Spleen (tissue), 11 donors: ENCODE measurements around the gene PRSS21. TPM values are rescaled to one million over a fixed set of nuclear protein-coding genes. Genes with fewer than 3 reads are reported as not detected.

Source experiments
- DNase-seq: peaks from one replicate; pipeline ENCODE4 v3.0.0-alpha.2; 2020
- H3K27ac ChIP-seq, 8 donors: fragments of 200-600 bp; sonication (generic) in 7 of 8; 1 replicate in 4 of 8; 2 replicates in 4 of 8; pipeline versions ENCODE4 v1.5.0 to v1.8.0; 2016 to 2021; ENCODE audit warnings: inconsistent platforms in 4 of 8, mild to moderate bottlenecking in 4 of 8, moderate library complexity in 1 of 8
- H3K27me3 ChIP-seq, 7 donors: fragments of 200-600 bp; sonication (generic) in 6 of 7; replicated peaks in 1 of 7; 1 replicate in 4 of 7; 2 replicates in 3 of 7; pipeline versions ENCODE4 v1.5.0 to v1.8.0; 2016 to 2021; ENCODE audit warnings: inconsistent platforms in 3 of 7, mild to moderate bottlenecking in 1 of 7
- H3K36me3 ChIP-seq, 6 donors: fragments of 200-600 bp; sonication (generic) in 5 of 6; 1 replicate in 4 of 6; 2 replicates in 2 of 6; pipeline versions ENCODE4 v1.5.0 to v1.8.0; 2016 to 2021; ENCODE audit warnings: inconsistent platforms in 2 of 6
- H3K4me1 ChIP-seq, 6 donors: fragments of 200-600 bp; sonication (generic) in 5 of 6; 1 replicate in 3 of 6; 2 replicates in 3 of 6; pipeline versions ENCODE4 v1.5.0 to v1.8.0; 2016 to 2021; ENCODE audit warnings: inconsistent platforms in 3 of 6
- H3K4me3 ChIP-seq, 8 donors: fragments of 200-600 bp; sonication (generic) in 7 of 8; 1 replicate in 4 of 8; 2 replicates in 4 of 8; pipeline versions ENCODE4 v1.5.0 to v1.8.0; 2016 to 2021; ENCODE audit warnings: inconsistent platforms in 4 of 8, mild to moderate bottlenecking in 4 of 8, moderate library complexity in 2 of 8
- H3K9me3 ChIP-seq, 8 donors: fragments of 200-600 bp; sonication (generic) in 7 of 8; 1 replicate in 4 of 8; 2 replicates in 4 of 8; pipeline versions ENCODE4 v1.5.0 to v1.8.0; 2016 to 2021; ENCODE audit warnings: inconsistent platforms in 4 of 8
- CTCF ChIP-seq, 11 experiments: fragments of 200-600 bp in 7 of 11; fragments of 450-650 bp in 4 of 11; sonication (generic) in 4 of 11; IDR thresholded peaks in 8 of 11; conservative IDR thresholded peaks in 3 of 11; 1 replicate in 7 of 11; 2 replicates in 4 of 11; pipeline versions ENCODE4 v1.4.0 to v1.8.0; 2016 to 2021; ENCODE audit warnings: antibody characterized with exemption in 11 of 11, inconsistent platforms in 4 of 11, mild to moderate bottlenecking in 1 of 11
- POLR2A ChIP-seq, 3 donors: fragments of 450-650 bp; IDR thresholded peaks; one replicate each; pipeline ENCODE4 v1.5.1; 2017; ENCODE audit warnings: antibody characterized with exemption in 3 of 3, mild to moderate bottlenecking in 1 of 3
- POLR2AphosphoS5 ChIP-seq, 3 donors: sonication (generic); formaldehyde crosslinking; IDR thresholded peaks; one replicate each; pipeline ENCODE4 v1.5.1; 2017; ENCODE audit warnings: antibody characterized with exemption in 3 of 3
- WGBS, 5 donors: extraction: QIAGEN DNeasy Blood & Tissue Kit in 3 of 5; methylation state at CpG; one replicate each; pipeline versions ENCODE4 v1.1.5 to v1.1.7; 2013 to 2018; 5-methylcytosine and 5-hydroxymethylcytosine counted together
- intact Hi-C: fragments of 100-400 bp; cut with DNase I; formaldehyde crosslinking; loops from one replicate; pipeline ENCODE4 v1.15.0; 2023; ENCODE audit warnings: low total_unique reads
- polyA plus RNA-seq, 3 donors: library from polyadenylated mRNA; stranded (reverse); fragments of 200-250 nt; gene quantifications; one replicate each; pipeline ENCODE4 v1.2.1, GENCODE V29; 2013
- total RNA-seq, 7 donors: library from RNA; depleted of rRNA in 3 of 7; stranded (reverse); fragments of >200 nt in 3 of 7; fragmentation: NEBNext Ultra II Directional in 4 of 7; extraction: Animal tissue kit (Norgen Biotek cat#: 25700) in 4 of 7; gene quantifications; one replicate each; pipeline versions ENCODE4 v1.1.0 to v1.2.1, GENCODE V29; 2016 to 2021
- donor health status: healthy with polysubstance abuse.
- donor health status: DM: no; HTN: no; CAD: no; lungs with moderate emphysema.
- donor health status: DM: no; HTN: no; CAD: no.
- donor health status: Bipolar disorder and iron deficiency.
- donor health status: healthy.
- donor health status: DM: no; HTN: no; CAD: no.
- donor health status: DM: yes; HTN: yes; CAD: no.

PRSS21 gene
- total and polyA plus RNA-seq, 10 donors: 0.49 to 4.9 (median 1.6) TPM

GRCh38 chr16:2852003-2852730, 35.1 kb downstream of the PRSS21 start:
- 78 to 95% (median 92%) methylated on average over 8 to 16 of the region's 16 CpGs for WGBS, 5 donors

GRCh38 chr16:2852731-2853507, 35.9 kb downstream of the PRSS21 start:
- Histone ChIP-seq H3K27me3 (peaks cover 0 to 75% (median 11%) of the 10 kb centered on the region in 7 donors), H3K9me3 (peaks cover 0 to 23% (median 14%) of the 10 kb centered on the region in 8 donors), H3K4me1 (peaks cover 0 to 8% (median 6%) of the 10 kb centered on the region in 6 donors), H3K27ac (no peak overlapping the region), H3K4me3 (no peak overlapping the region), H3K36me3 (no peaks in the 10 kb centered on the region)
- intact Hi-C loops: no loop called here
- WGBS, 5 donors: 51 to 60% (median 53%) methylated on average over 34 to 56 of the region's 56 CpGs
- TF ChIP-seq POLR2A (IDR thresholded peaks at IDR 0.05): no peak
- TF ChIP-seq POLR2AphosphoS5 (IDR thresholded peaks at IDR 0.05): no peak
- TF ChIP-seq CTCF (IDR thresholded peaks at IDR 0.05 in 8 of 11, conservative IDR thresholded peaks at IDR 0.05 in 3 of 11): no peak
- peak; percentile 39 for DNase-seq

More at GRCh38 chr16:2852003-2852730, 35.1 kb downstream of the PRSS21 start:
- peaks cover 0 to under 1% (median 0%) of the 10 kb centered on the region in 6 donors for H3K4me1 ChIP-seq
- peaks cover 0 to 23% (median 14%) of the 10 kb centered on the region in 8 donors for H3K9me3 ChIP-seq
- no peaks in the 10 kb centered on the region for H3K36me3 ChIP-seq
- peaks cover 0 to 75% (median 5%) of the 10 kb centered on the region in 7 donors for H3K27me3 ChIP-seq
- TF ChIP-seq CTCF (IDR thresholded peaks at IDR 0.05 in 8 of 11, conservative IDR thresholded peaks at IDR 0.05 in 3 of 11) (no peak), POLR2A (IDR thresholded peaks at IDR 0.05) (no peak), POLR2AphosphoS5 (IDR thresholded peaks at IDR 0.05) (no peak)
- no peak overlapping the region for H3K27ac ChIP-seq
- intact Hi-C loops: no loop called here
- peak; percentile 56 for DNase-seq
- H3K4me3 ChIP-seq: no peak overlapping the region

- intact Hi-C loops: no loop called here
- DNase-seq: peak; percentile 54
- Histone ChIP-seq H3K4me1 (peaks cover 0 to 15% (median 13%) of the 10 kb centered on the region in 6 donors), H3K27me3 (peaks cover 0 to 75% (median 18%) of the 10 kb centered on the region in 7 donors), H3K9me3 (peaks cover 0 to 23% (median 14%) of the 10 kb centered on the region in 8 donors), H3K36me3 (no peaks in the 10 kb centered on the region), H3K27ac (no peak overlapping the region), H3K4me3 (no peak overlapping the region)
- TF ChIP-seq POLR2AphosphoS5 (IDR thresholded peaks at IDR 0.05): no peak
- no peak for TF ChIP-seq CTCF (IDR thresholded peaks at IDR 0.05 in 8 of 11, conservative IDR thresholded peaks at IDR 0.05 in 3 of 11)
- no peak for TF ChIP-seq POLR2A (IDR thresholded peaks at IDR 0.05)
- WGBS, 5 donors: 77 to 83% (median 79%) methylated on average over 11 to 18 of the region's 18 CpGs
Observed at GRCh38 chr16:2853531-2854073, 36.6 kb downstream of the PRSS21 start.
